ENCODE results near the gene CD2BP2.

GRCh38 chr16:30381291-30382041 is 26.4 kb upstream of the CD2BP2 start:
- TF ChIP-seq POLR2A (IDR thresholded peaks at IDR 0.05) (no peak), CTCF (IDR thresholded peaks at IDR 0.05) (no peak)

Data from lower leg skin (tissue), 3 donors.